GM12801 (cell line): Measurements from ENCODE around the gene CDC37L1.

ENCODE experiments used
- CTCF ChIP-seq: IDR thresholded peaks from one replicate; pipeline ENCODE4 v1.5.1; 2011; ENCODE audit warnings: control low read depth; ENCODE audit not compliant: insufficient read length; ENCODE audit errors: extremely low read depth

Gene CDC37L1

GRCh38 chr9:4743131-4743875, 63.9 kb downstream of the CDC37L1 start:
- TF ChIP-seq CTCF: no peak

DNA sequence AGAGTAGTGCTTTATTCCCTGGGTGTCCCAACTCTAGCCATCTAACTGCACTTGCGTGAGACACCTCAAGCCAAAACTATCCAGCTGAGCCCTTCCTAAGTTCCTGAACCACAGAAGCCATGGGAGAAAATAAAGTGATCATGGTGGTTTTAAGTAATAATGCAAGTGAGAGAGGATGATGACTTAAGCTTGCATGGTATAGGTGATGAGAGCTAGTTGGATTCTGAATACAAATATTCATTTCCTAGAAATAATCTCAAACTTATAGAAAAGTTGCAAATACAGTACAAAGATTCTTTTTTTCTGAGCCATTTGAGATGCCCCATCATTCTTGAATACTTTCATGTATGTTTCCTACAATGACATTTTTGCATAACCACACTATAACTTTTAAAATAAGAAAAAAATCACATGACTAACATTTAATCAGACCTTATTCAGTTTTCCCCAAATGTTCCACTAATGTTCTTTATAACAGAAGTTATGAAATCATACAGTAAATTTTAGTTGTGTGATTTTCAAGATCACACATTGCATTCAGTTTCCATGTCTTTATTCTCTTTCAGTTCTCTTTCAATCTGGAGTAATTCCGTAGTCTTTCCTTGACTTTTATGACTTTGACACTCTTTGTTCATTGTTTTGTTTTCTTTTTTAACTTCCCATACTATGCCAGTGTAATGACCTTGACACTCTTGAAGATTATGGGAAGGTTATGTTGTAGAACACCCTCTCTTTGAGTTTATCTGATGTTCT, 67.1 kb downstream of the CDC37L1 start:
- TF ChIP-seq CTCF: no peak

- TF ChIP-seq CTCF: no peak
Observed at GRCh38 chr9:4748612-4749011, 69.2 kb downstream of the CDC37L1 start.

GRCh38 chr9:4750023-4750673, 70.8 kb downstream of the CDC37L1 start:
- TF ChIP-seq CTCF: no peak

DNA sequence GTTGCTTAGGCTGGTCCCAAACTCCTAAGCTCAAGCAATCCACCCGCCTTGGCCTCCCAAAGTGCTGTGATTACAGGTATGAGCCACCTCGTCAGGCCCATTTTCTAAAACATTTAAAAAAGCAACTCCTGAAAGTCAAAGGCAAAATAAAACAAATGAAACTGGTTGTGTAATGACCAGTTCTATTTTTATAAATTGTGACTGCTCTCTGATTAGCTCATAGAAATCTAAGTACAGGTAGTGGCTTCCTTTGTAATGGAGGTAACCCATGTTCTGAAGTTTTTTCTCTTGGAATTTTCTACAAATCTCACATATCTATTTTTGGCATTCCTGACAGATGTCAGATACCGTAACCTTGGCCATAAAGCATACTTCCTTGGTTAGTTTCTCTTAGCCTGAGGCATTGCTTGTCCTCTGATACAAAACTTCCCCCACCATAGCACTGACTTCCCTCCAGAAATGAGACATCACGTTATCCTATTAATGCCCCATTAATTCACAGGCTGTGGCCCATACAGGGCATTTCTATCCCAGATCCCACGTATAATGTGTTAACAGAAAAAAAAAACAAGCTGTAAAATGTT, 75.7 kb downstream of the CDC37L1 start:
- TF ChIP-seq CTCF: no peak

DNA sequence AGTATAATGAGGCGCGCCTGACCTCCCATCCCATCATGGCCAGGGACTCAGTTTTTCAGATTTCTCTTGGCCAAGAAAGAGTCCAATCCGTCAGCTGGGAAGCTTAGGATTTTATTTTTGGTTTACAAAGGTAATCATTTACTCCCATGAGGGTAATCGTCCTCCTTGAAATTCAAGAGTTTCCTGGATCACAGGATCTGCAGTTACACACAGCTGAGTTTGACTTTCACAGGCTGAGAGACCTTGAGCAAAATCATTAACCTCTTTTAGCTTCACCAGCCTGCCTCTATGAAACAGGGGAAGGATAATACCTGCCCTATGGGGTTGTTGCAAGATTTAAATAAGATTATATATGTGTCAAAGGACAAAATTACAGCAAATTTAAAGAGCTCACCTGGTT, 77.1 kb downstream of the CDC37L1 start:
- no peak for TF ChIP-seq CTCF
